Cardiac muscle cell (in vitro differentiated cells and primary cell): ENCODE measurements around the gene NPFF. TPM values are rescaled to one million over a fixed set of nuclear protein-coding genes. Genes with fewer than 3 reads are reported as not detected.

Experiments used
- DNase-seq, 2 donors: peaks; one replicate each; pipeline versions ENCODE4 v3.0.0 to v3.0.0-alpha.2; 2010 to 2017; ENCODE audit warnings: low read depth in 1 of 2, low spot score in 1 of 2
- H3K27ac ChIP-seq: fragments of 200-600 bp; sonication (generic); 2 replicates; pipeline ENCODE4 v1.5.1; 2016
- H3K27me3 ChIP-seq: fragments of 200-600 bp; sonication (generic); 2 replicates; pipeline ENCODE4 v1.6.0; 2016; ENCODE audit warnings: control low read depth
- H3K36me3 ChIP-seq: fragments of 200-600 bp; sonication (generic); 2 replicates; pipeline ENCODE4 v1.5.1; 2016; ENCODE audit warnings: control low read depth
- H3K4me1 ChIP-seq: fragments of 200-600 bp; sonication (generic); 2 replicates; pipeline ENCODE4 v1.8.1; 2017; ENCODE audit warnings: low read depth, mild to moderate bottlenecking, mixed run types
- H3K4me3 ChIP-seq: fragments of 200-600 bp; sonication (generic); 2 replicates; pipeline ENCODE4 v1.5.1; 2016; ENCODE audit warnings: mild to moderate bottlenecking
- H3K9me3 ChIP-seq: fragments of 200-600 bp; sonication (generic); 2 replicates; pipeline ENCODE4 v1.5.1; 2017; ENCODE audit warnings: low read depth, mild to moderate bottlenecking, control low read depth
- polyA plus RNA-seq: library from polyadenylated mRNA; unstranded; fragments of >200 nt; fragmentation: Nextera tagmentation; extraction: Ambion mirVana; gene quantifications from 2 replicates; pipeline ENCODE4 v1.2.1, GENCODE V29; 2016
- total RNA-seq: library from RNA; depleted of rRNA; stranded (reverse); fragments of >200 nt; gene quantifications from 2 replicates; pipeline ENCODE4 v1.2.3, GENCODE V29; 2016
- TF ChIP-seq, protein P1 (sequence below): IDR thresholded peaks from 2 replicates; pipeline ENCODE4 v1.5.1; 2012; ENCODE audit warnings: low read depth, mild to moderate bottlenecking, low read length

Gene NPFF
- total and polyA plus RNA-seq, 2 experiments from 2014 or later, result not detected

DNA sequence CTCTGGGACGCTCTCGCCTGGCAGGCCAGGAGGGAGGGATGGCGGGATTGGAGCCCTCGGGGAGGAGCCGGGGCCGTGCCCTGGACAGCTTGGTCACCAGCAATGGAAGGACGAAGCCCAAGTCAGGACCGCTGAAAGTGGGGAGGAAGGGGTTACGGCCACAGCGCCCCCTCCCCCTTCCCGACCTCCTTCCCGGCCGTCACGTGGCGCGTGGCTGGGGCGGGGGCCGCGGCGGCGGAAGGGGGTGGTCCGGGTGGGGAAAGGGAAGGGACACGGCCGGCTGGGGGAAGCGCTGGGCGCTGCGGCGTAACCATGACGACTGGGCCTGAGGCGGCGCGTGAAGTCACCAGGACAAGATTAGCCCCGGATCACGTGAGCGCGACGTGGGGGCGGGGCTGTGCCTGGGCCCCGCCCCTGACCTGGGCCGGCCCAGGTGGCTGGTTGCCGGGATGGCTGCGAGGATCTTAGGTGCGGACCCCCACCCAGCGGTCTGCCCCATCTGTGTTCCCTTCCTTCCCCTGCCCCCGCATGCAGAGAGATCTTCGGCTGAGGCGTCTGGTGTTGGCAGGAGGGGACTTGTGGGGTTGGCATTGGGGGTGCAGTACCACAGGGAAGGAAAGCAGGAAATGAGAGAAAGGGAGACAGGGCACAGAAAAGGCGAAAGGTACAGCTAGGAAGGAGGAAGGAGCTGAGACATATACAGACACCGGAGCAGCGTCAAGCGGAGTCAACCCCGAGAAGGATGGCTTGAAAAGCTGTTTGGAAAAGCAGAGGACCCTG lies 14.3 kb downstream of the NPFF start:
- H3K27me3 ChIP-seq, result no peaks in the 10 kb centered on the region
- H3K27ac ChIP-seq, result peak overlapping the region; percentile 92
- peak; percentile 95 to 96 for DNase-seq
- peak overlapping the region; percentile 35 for H3K4me3 ChIP-seq
- H3K4me1 ChIP-seq, result peaks cover 31% of the 10 kb centered on the region
- H3K36me3 ChIP-seq, result no peaks in the 10 kb centered on the region
- TF ChIP-seq, protein P1, sequence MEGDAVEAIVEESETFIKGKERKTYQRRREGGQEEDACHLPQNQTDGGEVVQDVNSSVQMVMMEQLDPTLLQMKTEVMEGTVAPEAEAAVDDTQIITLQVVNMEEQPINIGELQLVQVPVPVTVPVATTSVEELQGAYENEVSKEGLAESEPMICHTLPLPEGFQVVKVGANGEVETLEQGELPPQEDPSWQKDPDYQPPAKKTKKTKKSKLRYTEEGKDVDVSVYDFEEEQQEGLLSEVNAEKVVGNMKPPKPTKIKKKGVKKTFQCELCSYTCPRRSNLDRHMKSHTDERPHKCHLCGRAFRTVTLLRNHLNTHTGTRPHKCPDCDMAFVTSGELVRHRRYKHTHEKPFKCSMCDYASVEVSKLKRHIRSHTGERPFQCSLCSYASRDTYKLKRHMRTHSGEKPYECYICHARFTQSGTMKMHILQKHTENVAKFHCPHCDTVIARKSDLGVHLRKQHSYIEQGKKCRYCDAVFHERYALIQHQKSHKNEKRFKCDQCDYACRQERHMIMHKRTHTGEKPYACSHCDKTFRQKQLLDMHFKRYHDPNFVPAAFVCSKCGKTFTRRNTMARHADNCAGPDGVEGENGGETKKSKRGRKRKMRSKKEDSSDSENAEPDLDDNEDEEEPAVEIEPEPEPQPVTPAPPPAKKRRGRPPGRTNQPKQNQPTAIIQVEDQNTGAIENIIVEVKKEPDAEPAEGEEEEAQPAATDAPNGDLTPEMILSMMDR, result no peak
- no peaks in the 10 kb centered on the region for H3K9me3 ChIP-seq

DNA sequence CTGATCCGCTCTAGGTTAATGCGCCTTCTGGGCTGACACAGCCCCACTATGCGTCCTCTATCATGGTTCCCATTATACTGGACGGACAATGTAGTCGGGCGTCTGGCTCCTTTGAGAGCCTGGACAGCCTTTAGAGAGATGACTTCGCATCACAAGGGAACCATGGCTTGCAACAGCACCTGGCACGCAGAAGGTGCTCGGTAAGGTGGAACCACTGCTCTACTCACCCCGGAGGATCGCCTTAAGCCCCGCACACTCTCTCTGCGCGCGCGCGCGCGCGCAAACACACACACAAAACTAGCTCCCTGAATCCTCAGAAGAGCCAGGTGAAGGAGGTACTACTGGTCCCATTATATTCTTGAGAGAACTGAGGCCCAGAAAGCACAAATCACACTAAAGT lies 15.1 kb downstream of the NPFF start:
- Histone ChIP-seq H3K27me3 (no peaks in the 10 kb centered on the region), H3K36me3 (no peaks in the 10 kb centered on the region), H3K27ac (peak overlapping the region; percentile 92), H3K4me1 (peaks cover 31% of the 10 kb centered on the region), H3K9me3 (no peaks in the 10 kb centered on the region), H3K4me3 (peak overlapping the region; percentile 35)
- TF ChIP-seq, protein P1, result no peak
- DNase-seq, result peak in 1 of 2 donors; percentile 27

- TF ChIP-seq, protein P1, result no peak
- Histone ChIP-seq H3K27me3 (no peaks in the 10 kb centered on the region), H3K4me1 (peaks cover 11% of the 10 kb centered on the region), H3K27ac (peak overlapping the region; percentile 8), H3K4me3 (no peak overlapping the region), H3K9me3 (no peaks in the 10 kb centered on the region), H3K36me3 (peaks cover 10% of the 10 kb centered on the region)
- no peak for DNase-seq
These were observed 17.9 kb downstream of the NPFF start for GRCh38 chr12:53489242-53489864.

- DNase-seq, result no peak
- Histone ChIP-seq H3K27ac (no peak overlapping the region), H3K9me3 (no peaks in the 10 kb centered on the region), H3K36me3 (peaks cover 15% of the 10 kb centered on the region), H3K4me1 (no peaks in the 10 kb centered on the region), H3K27me3 (no peaks in the 10 kb centered on the region), H3K4me3 (no peak overlapping the region)
- TF ChIP-seq, protein P1, result no peak
These were observed 20.4 kb downstream of the NPFF start for GRCh38 chr12:53486736-53487487.

GRCh38 chr12:53485955-53486735 lies 21.1 kb downstream of the NPFF start:
- no peak overlapping the region for H3K4me3 ChIP-seq
- H3K9me3 ChIP-seq, result no peaks in the 10 kb centered on the region
- DNase-seq, result no peak
- no peak overlapping the region for H3K27ac ChIP-seq
- H3K4me1 ChIP-seq, result no peaks in the 10 kb centered on the region
- H3K27me3 ChIP-seq, result no peaks in the 10 kb centered on the region
- peaks cover 19% of the 10 kb centered on the region for H3K36me3 ChIP-seq
- TF ChIP-seq, protein P1, result no peak
